Panc1 (cell line): ENCODE results near the gene SLC12A8. TPM values are rescaled to one million over a fixed set of nuclear protein-coding genes. Genes with fewer than 3 reads are reported as not detected.

Experiments used
- ATAC-seq: fragments of 200-7000 bp; cut with Tn5 transposase; 2 replicates; pipeline ENCODE4 v1.9.1; 2020; ENCODE audit warnings: mild to moderate bottlenecking, moderate library complexity
- BruUV-seq: library from RNA; stranded (reverse); fragments of 400-500 nt; replicated peaks from 2 replicates; lab custom pipeline; 2021; lab: Mats Ljungman, UMichigan
- CTCF ChIA-PET: fragments of 300-600 bp; sonication (Branson Sonifier 250); formaldehyde crosslinking; loops from one replicate; lab custom pipeline; 2022; ENCODE audit warnings: antibody characterized with exemption; lab: Charles Lee
- POLR2A ChIA-PET: fragments of 300-600 bp; sonication (Branson Sonifier 250); formaldehyde crosslinking; loops from one replicate; lab custom pipeline; 2022; ENCODE audit warnings: antibody characterized with exemption; lab: Charles Lee
- DNase-seq: peaks from one replicate; pipeline ENCODE4 v3.0.0-alpha.2; 2010; ENCODE audit warnings: low read depth, low spot score
- H3K27ac ChIP-seq: 2 replicates; pipeline ENCODE4 v1.5.1; 2011; ENCODE audit warnings: mild to moderate bottlenecking, low read length, inconsistent platforms
- H3K27me3 ChIP-seq: fragments of 200-500 bp; sonication (Bioruptor generic); 2 replicates; pipeline ENCODE4 v1.6.0; 2014; ENCODE audit warnings: low read length, inconsistent platforms; ENCODE audit not compliant: control insufficient read depth, insufficient read depth
- H3K36me3 ChIP-seq: fragments of 200-500 bp; sonication (Bioruptor generic); 2 replicates; pipeline ENCODE4 v1.5.1; 2014; ENCODE audit warnings: inconsistent platforms, mild to moderate bottlenecking, low read length, moderate library complexity; ENCODE audit not compliant: control insufficient read depth, insufficient read depth
- H3K4me1 ChIP-seq: 2 replicates; pipeline ENCODE4 v1.5.1; 2011; ENCODE audit warnings: inconsistent platforms, mild to moderate bottlenecking, low read length, moderate library complexity; ENCODE audit not compliant: control insufficient read depth, insufficient read depth
- H3K4me3 ChIP-seq, 2 experiments: 2 replicates each; pipeline ENCODE4 v1.5.1; 2011 to 2012; ENCODE audit warnings: low read depth in 2 of 2, low read length in 2 of 2, mild to moderate bottlenecking in 2 of 2, inconsistent platforms in 1 of 2, moderate library complexity in 1 of 2
- H3K9me3 ChIP-seq: fragments of 200-500 bp; sonication (Bioruptor generic); 2 replicates; pipeline ENCODE4 v1.5.1; 2014; ENCODE audit warnings: low read depth, mild to moderate bottlenecking, inconsistent platforms, low read length, moderate library complexity; ENCODE audit not compliant: control insufficient read depth, insufficient read depth
- CTCF ChIP-seq: fragments of 450-650 bp; IDR thresholded peaks from 2 replicates; pipeline ENCODE4 v1.5.1; 2017; ENCODE audit warnings: mild to moderate bottlenecking
- POLR2AphosphoS5 ChIP-seq: IDR thresholded peaks from 2 replicates; pipeline ENCODE4 v1.6.1; 2012; ENCODE audit warnings: mild to moderate bottlenecking, low read depth, low read length, moderate library complexity
- SIN3A ChIP-seq: IDR thresholded peaks from 2 replicates; pipeline ENCODE4 v1.6.1; 2012; ENCODE audit warnings: low read depth, mild to moderate bottlenecking, low read length, moderate library complexity, borderline replicate concordance; ENCODE audit not compliant: insufficient read depth
- TCF7L2 ChIP-seq: IDR thresholded peaks from 2 replicates; pipeline ENCODE4 v1.6.1; 2011; ENCODE audit warnings: mild to moderate bottlenecking, low read depth, low read length, inconsistent platforms
- in situ Hi-C: cut with HindIII; loops from 2 replicates; pipeline ENCODE4 v1.10.0; 2016; ENCODE audit warnings: low sequenced_read_pairs, low pct_unique_long_range_greater_than_20kb
- intact Hi-C: fragments of 100-400 bp; cut with micrococcal nuclease; formaldehyde crosslinking; loops from one replicate; pipeline ENCODE4 v1.10.0; 2022; ENCODE audit not compliant: unreplicated experiment
- total RNA-seq: library from RNA; stranded (reverse); gene quantifications from one replicate; pipeline ENCODE4 v1.2.1, GENCODE V29; 2021; ENCODE audit not compliant: unreplicated experiment
- TF ChIP-seq, protein P1 (sequence below), 2 experiments: IDR thresholded peaks; 2 replicates each; pipeline ENCODE4 v1.6.1; 2011 to 2012; ENCODE audit warnings: low read depth in 2 of 2, control low read depth in 1 of 2, low read length in 1 of 2, mild to moderate bottlenecking in 1 of 2, moderate library complexity in 1 of 2; ENCODE audit not compliant: insufficient read depth in 1 of 2

The SLC12A8 gene
- total RNA-seq, 1 experiment from 2014 or later: 7.0 TPM

GRCh38 chr3:125109536-125109925 is 103.0 kb downstream of the SLC12A8 start:
- Histone ChIP-seq H3K36me3 (no peaks in the 10 kb centered on the region), H3K27me3 (no peaks in the 10 kb centered on the region), H3K4me3 (no peak overlapping the region), H3K9me3 (no peaks in the 10 kb centered on the region), H3K27ac (peak overlapping the region; percentile 35; the same call in 1 of the 2 replicates), H3K4me1 (peaks cover 32% of the 10 kb centered on the region)
- no peak for DNase-seq
- TF ChIP-seq, protein P1, sequence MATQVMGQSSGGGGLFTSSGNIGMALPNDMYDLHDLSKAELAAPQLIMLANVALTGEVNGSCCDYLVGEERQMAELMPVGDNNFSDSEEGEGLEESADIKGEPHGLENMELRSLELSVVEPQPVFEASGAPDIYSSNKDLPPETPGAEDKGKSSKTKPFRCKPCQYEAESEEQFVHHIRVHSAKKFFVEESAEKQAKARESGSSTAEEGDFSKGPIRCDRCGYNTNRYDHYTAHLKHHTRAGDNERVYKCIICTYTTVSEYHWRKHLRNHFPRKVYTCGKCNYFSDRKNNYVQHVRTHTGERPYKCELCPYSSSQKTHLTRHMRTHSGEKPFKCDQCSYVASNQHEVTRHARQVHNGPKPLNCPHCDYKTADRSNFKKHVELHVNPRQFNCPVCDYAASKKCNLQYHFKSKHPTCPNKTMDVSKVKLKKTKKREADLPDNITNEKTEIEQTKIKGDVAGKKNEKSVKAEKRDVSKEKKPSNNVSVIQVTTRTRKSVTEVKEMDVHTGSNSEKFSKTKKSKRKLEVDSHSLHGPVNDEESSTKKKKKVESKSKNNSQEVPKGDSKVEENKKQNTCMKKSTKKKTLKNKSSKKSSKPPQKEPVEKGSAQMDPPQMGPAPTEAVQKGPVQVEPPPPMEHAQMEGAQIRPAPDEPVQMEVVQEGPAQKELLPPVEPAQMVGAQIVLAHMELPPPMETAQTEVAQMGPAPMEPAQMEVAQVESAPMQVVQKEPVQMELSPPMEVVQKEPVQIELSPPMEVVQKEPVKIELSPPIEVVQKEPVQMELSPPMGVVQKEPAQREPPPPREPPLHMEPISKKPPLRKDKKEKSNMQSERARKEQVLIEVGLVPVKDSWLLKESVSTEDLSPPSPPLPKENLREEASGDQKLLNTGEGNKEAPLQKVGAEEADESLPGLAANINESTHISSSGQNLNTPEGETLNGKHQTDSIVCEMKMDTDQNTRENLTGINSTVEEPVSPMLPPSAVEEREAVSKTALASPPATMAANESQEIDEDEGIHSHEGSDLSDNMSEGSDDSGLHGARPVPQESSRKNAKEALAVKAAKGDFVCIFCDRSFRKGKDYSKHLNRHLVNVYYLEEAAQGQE (IDR thresholded peaks at IDR 0.05; ENCODE audit: insufficient read depth in 1 of 2, low read depth in 2 of 2, low read length in 1 of 2): no peak
- no peak for TF ChIP-seq TCF7L2
- no peak for TF ChIP-seq SIN3A
- TF ChIP-seq CTCF: no peak
- TF ChIP-seq POLR2AphosphoS5: no peak
- no peak for ATAC-seq
- in situ Hi-C loops (no loop called here), intact Hi-C loops (no loop called here)
- no TSS peak for BruUV-seq
- ChIA-PET POLR2A (no interaction called here), CTCF (no interaction called here)

GRCh38 chr3:125108833-125109535 is 103.6 kb downstream of the SLC12A8 start:
- ChIA-PET CTCF (interaction anchor here (0.7 kb wide), 1 partner anchor 896 kb away, joined by 5 read pairs; no protein-coding TSS in a partner anchor), POLR2A (no interaction called here)
- BruUV-seq: no TSS peak
- Histone ChIP-seq H3K9me3 (no peaks in the 10 kb centered on the region), H3K4me3 (no peak overlapping the region), H3K27me3 (no peaks in the 10 kb centered on the region), H3K27ac (peak overlapping the region; percentile 35), H3K4me1 (peaks cover 32% of the 10 kb centered on the region), H3K36me3 (no peaks in the 10 kb centered on the region)
- no peak for TF ChIP-seq TCF7L2
- in situ Hi-C loops: no loop called here
- ATAC-seq: no peak
- no peak for DNase-seq
- intact Hi-C loops: no loop called here
